D721Med (cell line): ENCODE results near the gene TTC16.
A peak's percentile ranks its signal among the peaks of the same experiment; 100 is the strongest.

Experiments used
- DNase-seq: peaks from one replicate; pipeline ENCODE4 v3.0.0; 2011; ENCODE audit warnings: low spot score; ENCODE audit not compliant: insufficient read length
- FAIRE-seq: peaks from 2 replicates; lab custom pipeline; 2011; peaks lifted over from hg19 to GRCh38; lab: Jason Lieb, UNC
- TF ChIP-seq, protein P1 (sequence below): IDR thresholded peaks from 2 replicates; pipeline ENCODE4 v1.5.1; 2012; ENCODE audit warnings: mild to moderate bottlenecking, control low read depth; ENCODE audit not compliant: insufficient read depth; ENCODE audit errors: missing control alignments

Gene TTC16

DNA sequence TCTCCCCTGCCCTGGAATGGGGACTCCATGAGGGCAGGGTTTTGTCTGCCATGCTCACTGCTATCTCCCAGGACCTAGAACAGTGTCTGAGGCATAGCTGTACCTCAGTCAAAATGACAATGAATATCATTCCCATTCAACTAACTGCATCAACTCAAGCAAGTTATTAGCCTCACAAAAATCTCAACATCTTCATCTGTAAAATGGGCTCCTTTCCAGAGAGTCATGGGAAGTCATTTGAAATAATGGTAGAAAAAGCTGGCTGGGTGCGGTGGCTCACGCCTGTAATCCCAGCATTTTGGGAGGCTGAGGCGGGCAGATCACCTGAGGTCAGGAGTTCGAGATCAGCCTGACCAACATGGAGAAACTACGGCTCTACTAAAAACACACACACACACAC, 53.2 kb downstream of the TTC16 start:
- TF ChIP-seq, protein P1, sequence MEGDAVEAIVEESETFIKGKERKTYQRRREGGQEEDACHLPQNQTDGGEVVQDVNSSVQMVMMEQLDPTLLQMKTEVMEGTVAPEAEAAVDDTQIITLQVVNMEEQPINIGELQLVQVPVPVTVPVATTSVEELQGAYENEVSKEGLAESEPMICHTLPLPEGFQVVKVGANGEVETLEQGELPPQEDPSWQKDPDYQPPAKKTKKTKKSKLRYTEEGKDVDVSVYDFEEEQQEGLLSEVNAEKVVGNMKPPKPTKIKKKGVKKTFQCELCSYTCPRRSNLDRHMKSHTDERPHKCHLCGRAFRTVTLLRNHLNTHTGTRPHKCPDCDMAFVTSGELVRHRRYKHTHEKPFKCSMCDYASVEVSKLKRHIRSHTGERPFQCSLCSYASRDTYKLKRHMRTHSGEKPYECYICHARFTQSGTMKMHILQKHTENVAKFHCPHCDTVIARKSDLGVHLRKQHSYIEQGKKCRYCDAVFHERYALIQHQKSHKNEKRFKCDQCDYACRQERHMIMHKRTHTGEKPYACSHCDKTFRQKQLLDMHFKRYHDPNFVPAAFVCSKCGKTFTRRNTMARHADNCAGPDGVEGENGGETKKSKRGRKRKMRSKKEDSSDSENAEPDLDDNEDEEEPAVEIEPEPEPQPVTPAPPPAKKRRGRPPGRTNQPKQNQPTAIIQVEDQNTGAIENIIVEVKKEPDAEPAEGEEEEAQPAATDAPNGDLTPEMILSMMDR = no peak
- FAIRE-seq (no peak), DNase-seq (no peak)

DNA sequence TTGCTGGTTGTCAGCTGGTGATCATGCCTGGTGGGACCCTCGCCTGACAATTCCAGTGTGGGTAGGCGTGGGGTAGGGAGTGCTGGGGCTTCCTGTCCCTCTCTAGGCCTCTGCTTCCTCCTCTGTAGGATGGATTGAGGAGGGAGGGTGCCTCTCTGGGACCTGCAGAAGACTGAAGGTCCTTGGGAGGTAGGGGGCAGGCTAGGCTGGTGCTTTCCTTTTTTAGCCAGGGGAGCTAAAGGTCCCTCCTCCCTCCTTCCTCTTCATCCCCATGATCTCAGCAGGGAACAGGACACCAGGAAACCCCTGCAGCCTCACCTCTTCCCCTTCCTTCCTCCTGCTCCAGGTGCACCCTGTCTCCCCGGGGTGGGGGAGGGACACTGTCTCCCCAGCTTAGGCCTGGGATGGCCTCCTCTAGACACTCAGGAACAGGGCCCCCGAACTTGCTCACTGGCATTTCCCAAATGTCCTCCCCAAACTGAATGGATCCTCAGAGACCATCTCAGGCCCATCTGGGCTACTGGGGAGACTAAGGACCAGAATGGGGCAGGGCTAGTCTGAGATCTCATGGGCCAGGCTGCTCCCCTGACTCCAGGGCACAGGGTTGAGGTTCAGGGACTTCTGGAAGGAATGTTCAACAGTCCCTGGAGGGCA, 54.2 kb downstream of the TTC16 start:
- FAIRE-seq = no peak
- DNase-seq = no peak
- TF ChIP-seq, protein P1 = no peak

DNA sequence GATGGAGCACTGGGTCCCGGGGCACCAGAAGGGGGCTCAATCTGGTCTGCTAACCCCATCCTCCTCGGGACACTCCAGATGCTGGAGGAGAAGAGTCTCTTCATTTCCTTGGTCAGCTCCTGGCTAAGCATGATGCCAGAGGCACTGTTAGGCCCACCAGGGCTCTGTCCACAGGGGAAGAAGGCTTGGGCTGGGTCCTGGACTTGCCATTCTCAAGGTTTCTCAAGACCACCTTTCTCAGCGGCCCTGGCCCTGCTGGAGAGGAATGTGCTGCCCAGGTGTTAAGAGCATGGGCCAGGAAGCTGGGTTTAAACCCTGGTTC, 54.7 kb downstream of the TTC16 start:
- no peak for FAIRE-seq

DNA sequence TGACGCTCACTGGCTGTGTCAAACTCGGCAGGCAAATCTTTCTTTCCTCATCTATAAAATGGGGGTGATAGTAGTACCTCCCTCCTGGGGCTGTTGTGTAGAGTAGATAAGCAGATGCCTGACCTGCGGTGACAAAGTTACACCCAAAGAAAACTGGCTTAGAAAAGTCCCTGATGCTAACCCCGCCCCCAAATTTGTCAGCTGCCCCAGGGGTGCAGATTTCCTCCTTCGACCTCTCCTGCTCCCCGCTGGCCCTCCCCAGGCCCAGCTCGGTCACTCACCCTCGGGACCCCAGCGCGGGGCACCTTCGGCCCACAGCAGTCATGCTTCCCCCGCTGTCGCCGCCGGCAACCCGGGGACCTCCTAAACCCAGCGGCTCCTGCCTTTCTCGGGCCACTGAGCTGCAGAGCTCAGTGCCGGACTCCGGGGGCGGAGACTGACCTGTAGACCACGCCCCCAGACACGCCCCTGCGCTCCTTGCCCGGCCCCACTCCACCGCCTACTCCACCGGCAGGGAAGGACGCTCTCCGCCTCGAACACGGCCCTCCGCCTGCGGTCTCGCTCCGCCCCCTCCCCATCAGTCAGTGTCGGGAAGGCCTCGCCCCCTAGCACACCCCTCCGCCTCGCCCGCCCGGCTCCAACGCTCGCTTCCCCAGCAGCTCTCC, 55.2 kb downstream of the TTC16 start:
- FAIRE-seq (no peak), DNase-seq (peak; percentile 88)
- TF ChIP-seq, protein P1 = no peak

More for the DNA sequence above, 54.7 kb downstream of the TTC16 start:
- TF ChIP-seq, protein P1 = no peak
- no peak for DNase-seq

DNA sequence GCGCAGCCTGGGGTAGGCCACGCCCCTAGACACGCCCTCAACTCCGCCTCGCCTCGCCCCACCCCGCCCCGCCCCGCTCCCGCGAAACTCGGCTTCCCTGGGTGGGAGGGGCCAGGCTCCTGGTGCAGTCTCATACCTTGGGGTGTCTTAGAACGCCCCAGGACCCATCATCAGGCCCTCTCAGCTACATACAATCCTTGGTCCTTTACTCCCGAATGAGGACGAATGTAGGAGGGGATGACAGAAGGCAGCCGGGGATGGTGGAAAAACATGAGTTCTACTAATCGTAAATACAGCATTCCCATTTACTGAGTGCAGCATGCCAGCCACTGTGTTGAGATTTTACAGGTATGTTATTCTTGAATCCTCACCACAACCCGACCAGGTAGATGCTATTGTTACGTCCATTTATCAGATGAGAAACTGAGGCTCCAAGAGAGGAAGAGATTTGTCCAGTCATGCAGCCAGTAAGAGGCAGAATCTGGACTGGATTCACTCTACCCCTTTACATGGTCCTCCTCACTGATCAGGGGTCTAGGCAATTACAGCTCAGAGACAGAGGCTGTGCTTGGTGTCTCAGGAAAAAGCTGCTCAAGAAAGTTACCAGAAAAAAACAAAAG, 55.8 kb downstream of the TTC16 start:
- DNase-seq (no peak), FAIRE-seq (no peak)
- TF ChIP-seq, protein P1 = no peak

DNA sequence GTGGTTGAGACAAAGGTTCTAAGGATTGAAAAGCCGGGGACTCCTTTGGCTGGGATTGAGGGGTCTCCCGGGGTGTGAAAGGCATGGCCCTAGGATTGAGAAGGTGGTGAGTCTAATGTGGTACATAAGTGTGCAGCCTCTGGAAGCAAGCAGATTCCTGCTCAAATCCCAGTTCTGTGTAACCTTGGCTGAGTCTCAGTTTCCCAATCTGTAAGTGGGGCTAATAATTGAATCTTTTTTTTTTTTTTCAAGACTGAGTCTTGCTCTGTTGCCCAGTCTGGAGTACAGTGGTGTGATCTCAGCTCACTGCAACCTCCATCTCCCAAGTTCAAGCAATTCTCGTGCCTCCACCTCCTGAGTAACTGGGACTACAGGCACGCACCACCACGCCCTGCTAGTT, 56.7 kb downstream of the TTC16 start:
- FAIRE-seq (no peak), DNase-seq (no peak)
- TF ChIP-seq, protein P1 = no peak

DNA sequence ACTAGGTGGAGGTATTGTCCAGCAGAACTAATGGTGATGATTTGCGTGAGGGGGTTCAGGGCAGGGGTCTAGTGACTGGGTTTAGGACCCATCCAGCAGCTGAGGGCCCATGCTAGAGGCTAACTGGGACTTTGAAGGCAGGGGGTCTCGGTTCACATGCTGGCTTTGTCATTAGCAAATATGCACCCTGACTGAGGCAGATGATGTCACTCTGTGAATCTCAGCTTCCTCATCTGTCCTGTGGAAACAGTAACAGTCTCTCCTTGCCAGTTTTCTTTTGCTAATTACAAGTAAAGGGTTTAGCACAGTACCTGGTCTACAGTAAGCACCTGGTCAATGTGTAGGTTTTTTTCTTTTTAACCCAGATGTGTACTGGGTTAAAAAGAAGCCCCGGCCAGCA, 57.4 kb downstream of the TTC16 start:
- FAIRE-seq (no peak), DNase-seq (no peak)
- TF ChIP-seq, protein P1 = no peak
